ENCODE results near the gene DVL1.

The DVL1 gene

GRCh38 chr1:1294250-1294890 is 54.8 kb downstream of the DVL1 start:
- DNase-seq (ENCODE audit: low read depth) = no peak
- H3K4me3 ChIP-seq (replicated peaks; ENCODE audit: low read depth, low read length) = no peak overlapping the region
- no peak for TF ChIP-seq CTCF (IDR thresholded peaks at IDR 0.05; ENCODE audit: low read length, missing control alignments)

- TF ChIP-seq CTCF (IDR thresholded peaks at IDR 0.05; ENCODE audit: low read length, missing control alignments) = no peak
- DNase-seq (ENCODE audit: low read depth) = no peak
Observed at GRCh38 chr1:1293263-1294249, 55.7 kb downstream of the DVL1 start.

GRCh38 chr1:1292851-1293250 is 56.4 kb downstream of the DVL1 start:
- no peak overlapping the region for H3K4me3 ChIP-seq (replicated peaks; ENCODE audit: low read depth, low read length)
- DNase-seq (ENCODE audit: low read depth) = no peak
- no peak for TF ChIP-seq CTCF (IDR thresholded peaks at IDR 0.05; ENCODE audit: low read length, missing control alignments)

More at GRCh38 chr1:1293263-1294249, 55.7 kb downstream of the DVL1 start:
- H3K4me3 ChIP-seq (replicated peaks; ENCODE audit: low read depth, low read length) = no peak overlapping the region

GRCh38 chr1:1292442-1292779 is 56.8 kb downstream of the DVL1 start:
- H3K4me3 ChIP-seq (replicated peaks; ENCODE audit: low read depth, low read length) = no peak overlapping the region
- DNase-seq (ENCODE audit: low read depth) = no peak
- TF ChIP-seq CTCF (IDR thresholded peaks at IDR 0.05; ENCODE audit: low read length, missing control alignments) = no peak

GRCh38 chr1:1291548-1292441 is 57.4 kb downstream of the DVL1 start:
- H3K4me3 ChIP-seq (replicated peaks; ENCODE audit: low read depth, low read length) = no peak overlapping the region
- peak; percentile 70 for DNase-seq (ENCODE audit: low read depth)
- TF ChIP-seq CTCF (IDR thresholded peaks at IDR 0.05; ENCODE audit: low read length, missing control alignments) = peak; percentile 56

GRCh38 chr1:1291023-1291528 is 58.1 kb downstream of the DVL1 start:
- no peak for DNase-seq (ENCODE audit: low read depth)
- no peak overlapping the region for H3K4me3 ChIP-seq (replicated peaks; ENCODE audit: low read depth, low read length)
- no peak for TF ChIP-seq CTCF (IDR thresholded peaks at IDR 0.05; ENCODE audit: low read length, missing control alignments)

Data from fibroblast of pulmonary artery (primary cell).